Thyroid gland (tissue), 4 donors: ENCODE measurements around the gene BPIFB4. TPM values are rescaled to one million over a fixed set of nuclear protein-coding genes. Genes with fewer than 3 reads are reported as not detected.

Source experiments
- DNase-seq, 2 donors: peaks; one replicate each; pipeline ENCODE4 v3.0.0-alpha.2; 2019
- H3K27ac ChIP-seq, 3 donors: fragments of 200-600 bp; sonication (generic); 1 replicate in 2 of 3; 2 replicates in 1 of 3; pipeline ENCODE4 v1.5.1; 2016 to 2019; ENCODE audit warnings: mild to moderate bottlenecking in 1 of 3, moderate library complexity in 1 of 3
- H3K27me3 ChIP-seq: fragments of 200-600 bp; sonication (generic); one replicate; pipeline ENCODE4 v1.5.1; 2019
- H3K36me3 ChIP-seq, 2 donors: fragments of 200-600 bp; sonication (generic); one replicate each; pipeline ENCODE4 v1.5.1; 2016 to 2019
- H3K4me1 ChIP-seq, 2 donors: fragments of 200-600 bp; sonication (generic); one replicate each; pipeline ENCODE4 v1.5.1; 2017 to 2019
- H3K4me3 ChIP-seq, 3 donors: fragments of 200-600 bp; sonication (generic); replicated peaks in 1 of 3; 1 replicate in 2 of 3; 2 replicates in 1 of 3; pipeline ENCODE4 v1.5.1; 2016; ENCODE audit warnings: mild to moderate bottlenecking in 1 of 3
- H3K9me3 ChIP-seq: fragments of 200-600 bp; sonication (generic); one replicate; pipeline ENCODE4 v1.5.1; 2017
- CTCF ChIP-seq, 6 experiments: fragments of 200-600 bp in 3 of 6; fragments of 450-650 bp in 3 of 6; sonication (generic) in 3 of 6; IDR thresholded peaks; one replicate each; pipeline ENCODE4 v1.5.1; 2016 to 2019; ENCODE audit warnings: antibody characterized with exemption in 6 of 6, mild to moderate bottlenecking in 2 of 6, inconsistent platforms in 1 of 6, moderate library complexity in 1 of 6
- POLR2A ChIP-seq, 2 donors: fragments of 450-650 bp; IDR thresholded peaks; one replicate each; pipeline ENCODE4 v1.6.1; 2017; ENCODE audit warnings: antibody characterized with exemption in 2 of 2, mild to moderate bottlenecking in 2 of 2, moderate library complexity in 1 of 2
- WGBS, 2 donors: methylation state at CpG; one replicate each; pipeline ENCODE4 v1.1.5; 2017; 5-methylcytosine and 5-hydroxymethylcytosine counted together
- intact Hi-C: fragments of 100-400 bp; cut with DNase I; formaldehyde crosslinking; loops from one replicate; pipeline ENCODE4 v1.15.1; 2023
- total RNA-seq, 4 donors: library from RNA; depleted of rRNA; stranded (reverse); fragments of >200 nt; gene quantifications; one replicate each; pipeline ENCODE4 v1.2.3, GENCODE V29; 2016

The BPIFB4 gene
- total RNA-seq, 4 donors from 2014 or later = not detected

GRCh38 chr20:33132513-33133372, 53.3 kb downstream of the BPIFB4 start:
- Histone ChIP-seq H3K36me3 (no peaks in the 10 kb centered on the region), H3K27me3 (no peaks in the 10 kb centered on the region), H3K4me3 (no peak overlapping the region), H3K9me3 (no peaks in the 10 kb centered on the region), H3K4me1 (no peaks in the 10 kb centered on the region), H3K27ac (no peak overlapping the region)
- intact Hi-C loops = no loop called here
- WGBS, 2 donors = 49 to 54% methylated on average over 11 to 13 of the region's 14 CpGs
- TF ChIP-seq POLR2A (IDR thresholded peaks at IDR 0.05) (no peak), CTCF (IDR thresholded peaks at IDR 0.05) (no peak)
- no peak for DNase-seq

- Histone ChIP-seq H3K27ac (no peak overlapping the region), H3K9me3 (no peaks in the 10 kb centered on the region), H3K36me3 (no peaks in the 10 kb centered on the region), H3K27me3 (no peaks in the 10 kb centered on the region), H3K4me3 (no peak overlapping the region), H3K4me1 (no peaks in the 10 kb centered on the region)
- intact Hi-C loops = no loop called here
- 85 to 91% methylated on average over 9 to 10 of the region's 11 CpGs for WGBS, 2 donors
- TF ChIP-seq CTCF (IDR thresholded peaks at IDR 0.05) (no peak), POLR2A (IDR thresholded peaks at IDR 0.05) (no peak)
- DNase-seq = no peak
These were observed 54.0 kb downstream of the BPIFB4 start for GRCh38 chr20:33133373-33133941.

- no peak for TF ChIP-seq POLR2A (IDR thresholded peaks at IDR 0.05)
- TF ChIP-seq CTCF (IDR thresholded peaks at IDR 0.05) = no peak
- no peak overlapping the region for H3K4me3 ChIP-seq
- 84 to 86% methylated on average over 3 of the region's 3 CpGs for WGBS, 2 donors
- no peaks in the 10 kb centered on the region for H3K9me3 ChIP-seq
- DNase-seq = no peak
- H3K4me1 ChIP-seq = no peaks in the 10 kb centered on the region
- H3K36me3 ChIP-seq = no peaks in the 10 kb centered on the region
- intact Hi-C loops = no loop called here
- no peak overlapping the region for H3K27ac ChIP-seq
- no peaks in the 10 kb centered on the region for H3K27me3 ChIP-seq
These were observed 57.8 kb downstream of the BPIFB4 start for GRCh38 chr20:33137195-33137594.

GRCh38 chr20:33139467-33139866, 60.0 kb downstream of the BPIFB4 start:
- Histone ChIP-seq H3K27me3 (no peaks in the 10 kb centered on the region), H3K9me3 (no peaks in the 10 kb centered on the region), H3K27ac (no peak overlapping the region), H3K4me3 (no peak overlapping the region), H3K36me3 (no peaks in the 10 kb centered on the region), H3K4me1 (no peaks in the 10 kb centered on the region)
- no peak for DNase-seq
- TF ChIP-seq CTCF (IDR thresholded peaks at IDR 0.05) = no peak
- TF ChIP-seq POLR2A (IDR thresholded peaks at IDR 0.05) = no peak
- intact Hi-C loops = no loop called here

GRCh38 chr20:33145521-33145920, 66.1 kb downstream of the BPIFB4 start:
- intact Hi-C loops = no loop called here
- no peaks in the 10 kb centered on the region for H3K9me3 ChIP-seq
- H3K27ac ChIP-seq = no peak overlapping the region
- H3K4me1 ChIP-seq = no peaks in the 10 kb centered on the region
- no peaks in the 10 kb centered on the region for H3K36me3 ChIP-seq
- no peak overlapping the region for H3K4me3 ChIP-seq
- TF ChIP-seq CTCF (IDR thresholded peaks at IDR 0.05) = no peak
- TF ChIP-seq POLR2A (IDR thresholded peaks at IDR 0.05) = no peak
- no peaks in the 10 kb centered on the region for H3K27me3 ChIP-seq
- 86% methylated on average over 3 to 5 of the region's 5 CpGs for whole genome bisulfite sequencing, 2 donors
- no peak for DNase-seq
